ENCODE data around the gene C4BPB. TPM values are rescaled to one million over a fixed set of nuclear protein-coding genes. Genes with fewer than 3 reads are reported as not detected.

The C4BPB gene
- total and polyA plus RNA-seq, 2 of the 8 experiments (the other 6 are each of a cell fraction or from before 2014, with no cell fraction given), result not detected

DNA sequence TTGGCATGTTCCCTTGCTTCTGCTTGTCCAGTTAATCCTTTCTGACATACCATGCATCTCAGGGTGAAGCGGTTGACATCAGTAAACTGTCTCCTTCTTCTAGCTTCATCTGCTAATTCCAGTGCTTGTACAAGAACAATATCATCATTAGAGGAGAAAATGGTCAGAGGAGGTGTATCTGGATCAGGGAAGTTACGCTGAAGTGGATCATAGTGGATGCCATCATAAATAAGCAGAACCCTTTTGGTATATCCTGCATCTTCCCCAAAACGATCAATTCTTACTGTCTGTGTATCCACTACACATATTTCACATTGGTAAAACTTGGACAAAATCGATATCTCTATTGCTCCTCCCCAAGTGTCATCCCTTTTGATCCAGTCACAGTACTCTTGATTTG, 39.6 kb upstream of the C4BPB start (continued):
- TF ChIP-seq CEBPB (IDR thresholded peaks at IDR 0.05; ENCODE audit: low read depth, low read length), result no peak
- no peak for TF ChIP-seq SP2 (IDR thresholded peaks at IDR 0.05; ENCODE audit: low read length)
- no peak for TF ChIP-seq TCF12 (IDR thresholded peaks at IDR 0.05; ENCODE audit: low read depth, low read length)
- no peak for TF ChIP-seq BCL11A (IDR thresholded peaks at IDR 0.05; ENCODE audit: low read depth in 2 of 2, low read length in 2 of 2)
- no peak for TF ChIP-seq KDM4A (IDR thresholded peaks at IDR 0.05; ENCODE audit: low read depth, low read length, severe bottlenecking)
- no peak for TF ChIP-seq PHF8 (conservative IDR thresholded peaks at IDR 0.05; ENCODE audit: low read depth, low read length)
- TF ChIP-seq EZH2 (IDR thresholded peaks at IDR 0.05; ENCODE audit: low read depth, low read length, severe bottlenecking), result no peak
- TF ChIP-seq BACH1 (IDR thresholded peaks at IDR 0.05; ENCODE audit: low read length), result no peak
- no peak for TF ChIP-seq JUN (IDR thresholded peaks at IDR 0.05; ENCODE audit: low read depth, low read length)
- no peak for TF ChIP-seq CTBP2 (IDR thresholded peaks at IDR 0.05; ENCODE audit: borderline replicate concordance, insufficient read depth, insufficient read length, low read length)
- no peak for TF ChIP-seq ASH2L (IDR thresholded peaks at IDR 0.05; ENCODE audit: low read length)

Data from H1 (cell line).